Measurements from ENCODE around the gene SAMD4A.

DNA sequence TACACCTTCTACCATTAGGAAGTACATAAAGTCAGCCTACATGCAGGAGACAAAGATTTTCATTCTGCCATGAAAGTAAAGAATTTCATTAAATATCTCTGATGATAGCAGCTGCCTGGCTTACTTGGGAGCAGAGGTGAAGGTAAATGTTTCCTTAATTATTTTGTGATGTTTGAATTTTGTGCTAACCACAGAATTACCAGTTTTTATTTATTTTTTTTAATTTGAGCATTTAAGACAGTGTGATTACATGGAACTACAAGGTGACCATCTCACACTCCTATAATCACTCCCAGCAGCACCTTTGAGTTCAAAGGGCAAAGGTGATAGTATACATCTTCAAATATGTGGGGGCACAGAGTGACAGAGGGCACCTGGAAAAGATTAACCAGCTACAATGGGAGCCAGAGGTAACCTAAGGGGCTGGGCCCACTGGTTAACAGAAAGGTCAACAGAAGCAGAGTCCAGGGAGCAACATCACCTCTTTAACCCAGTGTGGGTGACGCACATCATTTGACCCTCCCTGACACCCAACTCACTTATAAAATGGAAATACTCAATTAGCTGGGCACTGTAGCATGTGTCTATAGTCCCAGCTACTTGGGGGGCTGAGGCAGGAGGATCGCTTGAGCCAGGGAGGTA, 270.7 kb downstream of the SAMD4A start:
- TF ChIP-seq, protein P1, sequence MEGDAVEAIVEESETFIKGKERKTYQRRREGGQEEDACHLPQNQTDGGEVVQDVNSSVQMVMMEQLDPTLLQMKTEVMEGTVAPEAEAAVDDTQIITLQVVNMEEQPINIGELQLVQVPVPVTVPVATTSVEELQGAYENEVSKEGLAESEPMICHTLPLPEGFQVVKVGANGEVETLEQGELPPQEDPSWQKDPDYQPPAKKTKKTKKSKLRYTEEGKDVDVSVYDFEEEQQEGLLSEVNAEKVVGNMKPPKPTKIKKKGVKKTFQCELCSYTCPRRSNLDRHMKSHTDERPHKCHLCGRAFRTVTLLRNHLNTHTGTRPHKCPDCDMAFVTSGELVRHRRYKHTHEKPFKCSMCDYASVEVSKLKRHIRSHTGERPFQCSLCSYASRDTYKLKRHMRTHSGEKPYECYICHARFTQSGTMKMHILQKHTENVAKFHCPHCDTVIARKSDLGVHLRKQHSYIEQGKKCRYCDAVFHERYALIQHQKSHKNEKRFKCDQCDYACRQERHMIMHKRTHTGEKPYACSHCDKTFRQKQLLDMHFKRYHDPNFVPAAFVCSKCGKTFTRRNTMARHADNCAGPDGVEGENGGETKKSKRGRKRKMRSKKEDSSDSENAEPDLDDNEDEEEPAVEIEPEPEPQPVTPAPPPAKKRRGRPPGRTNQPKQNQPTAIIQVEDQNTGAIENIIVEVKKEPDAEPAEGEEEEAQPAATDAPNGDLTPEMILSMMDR (IDR thresholded peaks at IDR 0.05) = no peak
- no peak for TF ChIP-seq POLR2A (IDR thresholded peaks at IDR 0.05)
